Hematopoietic multipotent progenitor cell treated with erythropoietin and hydrocortisone succinate and interleukin-3 and kit ligand, for 4 days (in vitro differentiated cells): ENCODE results near the gene ZHX3.

Experiments used
- DNase-seq: peaks from one replicate; pipeline ENCODE4 v3.0.0-alpha.2; 2015

ZHX3 gene

GRCh38 chr20:41131594-41132387, 185.7 kb downstream of the ZHX3 start:
- DNase-seq, result no peak
